ENCODE data around the gene MEN1.

MEN1 gene

GRCh38 chr11:64765851-64766665 lies 44.3 kb downstream of the MEN1 start:
- TF ChIP-seq CTCF (IDR thresholded peaks at IDR 0.05; ENCODE audit: low read depth, low read length), result no peak
- in situ Hi-C loops (cut with HindIII; ENCODE audit: low sequenced_read_pairs), result no loop called here
- H3K4me3 ChIP-seq (ENCODE audit: low read depth, low read length), result no peak overlapping the region
- no peak for DNase-seq (ENCODE audit: low read depth, low spot score)

DNA sequence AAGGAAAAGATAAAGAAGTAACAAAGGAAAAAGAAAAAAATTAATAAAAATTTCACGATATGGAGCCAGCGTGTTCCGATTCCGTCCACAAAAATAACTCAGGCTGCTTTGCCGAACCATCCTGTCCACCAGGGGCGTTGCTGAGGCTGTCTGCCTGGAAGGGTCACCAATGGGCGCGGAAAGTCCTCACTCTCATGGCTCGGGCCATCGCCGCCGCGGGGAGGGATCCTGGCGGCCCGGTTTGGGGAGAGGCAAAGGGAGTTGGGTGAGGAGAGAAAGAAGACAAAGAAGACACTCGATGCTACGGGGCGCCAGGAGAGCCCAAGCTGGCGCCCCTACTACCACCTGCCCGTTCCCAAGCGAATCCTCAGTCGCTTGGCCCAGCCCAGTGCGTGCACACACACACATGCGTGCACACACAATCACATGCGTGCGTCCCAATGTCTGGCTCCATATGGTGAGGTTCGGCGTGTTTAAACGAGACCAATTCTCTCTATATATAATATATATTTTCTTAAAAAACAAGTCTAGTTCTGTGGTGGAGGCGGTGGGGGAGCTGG lies 45.0 kb downstream of the MEN1 start:
- no peak for DNase-seq (ENCODE audit: low read depth, low spot score)
- in situ Hi-C loops (cut with HindIII; ENCODE audit: low sequenced_read_pairs), result no loop called here
- peak; percentile 36 for TF ChIP-seq CTCF (IDR thresholded peaks at IDR 0.05; ENCODE audit: low read depth, low read length)
- H3K4me3 ChIP-seq (ENCODE audit: low read depth, low read length), result no peak overlapping the region

GRCh38 chr11:64764753-64765152 lies 45.6 kb downstream of the MEN1 start:
- no peak for TF ChIP-seq CTCF (IDR thresholded peaks at IDR 0.05; ENCODE audit: low read depth, low read length)
- no peak for DNase-seq (ENCODE audit: low read depth, low spot score)
- no peak overlapping the region for H3K4me3 ChIP-seq (ENCODE audit: low read depth, low read length)
- in situ Hi-C loops (cut with HindIII; ENCODE audit: low sequenced_read_pairs), result no loop called here

DNA sequence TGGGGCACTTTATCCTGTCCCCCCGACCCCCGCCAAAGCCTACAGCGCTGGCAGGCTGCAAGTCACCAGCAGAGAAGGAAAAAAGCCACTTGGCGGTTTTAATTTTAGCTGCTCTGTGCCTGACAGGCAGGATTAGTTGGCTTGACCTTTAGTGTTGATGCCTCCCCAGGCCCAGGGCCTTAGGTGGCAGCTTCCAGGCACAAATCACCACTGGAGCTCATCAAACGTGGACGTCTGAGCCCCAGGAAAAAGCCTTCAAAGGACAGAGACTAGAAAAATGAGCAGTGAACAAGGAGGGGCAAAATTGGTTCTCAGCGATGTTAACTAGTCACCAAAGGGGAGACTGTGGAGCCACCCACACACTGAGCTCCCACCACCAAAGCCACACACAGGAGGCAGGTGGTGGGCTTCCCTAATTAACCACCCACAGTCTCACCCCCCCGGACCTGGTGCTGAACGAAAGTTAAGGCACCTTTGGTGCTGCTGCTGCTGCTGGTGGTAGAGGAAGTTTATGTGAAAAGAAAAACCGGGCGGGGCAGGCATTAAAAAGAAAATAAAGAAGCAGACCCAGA lies 46.2 kb downstream of the MEN1 start:
- no peak for TF ChIP-seq CTCF (IDR thresholded peaks at IDR 0.05; ENCODE audit: low read depth, low read length)
- H3K4me3 ChIP-seq (ENCODE audit: low read depth, low read length), result no peak overlapping the region
- DNase-seq (ENCODE audit: low read depth, low spot score), result no peak
- in situ Hi-C loops (cut with HindIII; ENCODE audit: low sequenced_read_pairs), result no loop called here

- in situ Hi-C loops (cut with HindIII; ENCODE audit: low sequenced_read_pairs), result no loop called here
- no peak for TF ChIP-seq CTCF (IDR thresholded peaks at IDR 0.05; ENCODE audit: low read depth, low read length)
- H3K4me3 ChIP-seq (ENCODE audit: low read depth, low read length), result no peak overlapping the region
- DNase-seq (ENCODE audit: low read depth, low spot score), result no peak
Measured at GRCh38 chr11:64763526-64764039, 46.8 kb downstream of the MEN1 start.

DNA sequence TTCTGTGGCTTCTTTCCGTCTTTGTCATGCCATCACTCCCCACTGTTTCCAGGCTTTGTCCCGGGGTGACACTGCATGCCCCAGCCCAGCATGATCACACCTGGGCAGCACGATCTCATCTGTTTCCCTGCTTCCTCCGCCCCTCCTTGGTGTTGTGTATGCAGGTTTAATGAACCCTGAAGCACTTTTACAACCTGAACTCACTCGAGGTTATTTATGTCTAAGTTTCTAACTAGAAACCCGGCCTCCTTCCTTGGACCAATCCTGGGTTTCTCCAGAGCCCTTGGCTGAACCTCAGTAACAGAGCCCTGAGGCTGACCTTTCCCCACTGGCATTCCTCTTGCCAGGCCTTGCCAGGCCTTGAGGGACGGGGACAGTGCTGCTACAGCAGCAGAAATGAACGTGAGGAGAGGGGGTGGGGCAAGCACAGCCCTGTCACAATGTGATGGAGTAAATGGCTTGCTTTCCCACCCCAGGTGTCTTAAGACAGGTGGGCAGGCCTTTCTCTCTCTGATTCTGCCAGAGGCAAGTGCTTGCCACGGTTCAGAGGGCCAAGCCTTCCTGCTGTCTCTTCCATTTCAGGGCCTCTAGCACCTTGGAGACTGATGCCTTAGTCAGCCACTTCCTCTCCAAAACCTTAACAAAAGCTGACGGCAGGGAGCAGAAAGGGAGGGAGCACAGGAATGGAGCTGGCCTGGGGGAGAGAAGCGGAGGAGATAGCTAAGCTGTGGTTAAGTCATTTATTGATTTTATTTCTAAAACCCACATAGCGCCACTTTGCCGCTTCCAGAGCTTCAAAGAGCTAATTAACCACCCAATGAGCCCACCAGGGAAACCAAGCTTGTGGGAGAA lies 47.5 kb downstream of the MEN1 start:
- DNase-seq (ENCODE audit: low read depth, low spot score), result peak; percentile 88
- H3K4me3 ChIP-seq (ENCODE audit: low read depth, low read length), result no peak overlapping the region
- in situ Hi-C loops (cut with HindIII; ENCODE audit: low sequenced_read_pairs), result no loop called here
- no peak for TF ChIP-seq CTCF (IDR thresholded peaks at IDR 0.05; ENCODE audit: low read depth, low read length)

Data from astrocyte of the spinal cord (primary cell).